ENCODE data around the gene MDH2.
A peak's percentile ranks its signal among the peaks of the same experiment; 100 is the strongest.
"Not testable (repeated sequence)": the region's sequence is repeated elsewhere in the genome, so short reads cannot be mapped to it uniquely, and the experiment has no call there.

The MDH2 gene, protein sequence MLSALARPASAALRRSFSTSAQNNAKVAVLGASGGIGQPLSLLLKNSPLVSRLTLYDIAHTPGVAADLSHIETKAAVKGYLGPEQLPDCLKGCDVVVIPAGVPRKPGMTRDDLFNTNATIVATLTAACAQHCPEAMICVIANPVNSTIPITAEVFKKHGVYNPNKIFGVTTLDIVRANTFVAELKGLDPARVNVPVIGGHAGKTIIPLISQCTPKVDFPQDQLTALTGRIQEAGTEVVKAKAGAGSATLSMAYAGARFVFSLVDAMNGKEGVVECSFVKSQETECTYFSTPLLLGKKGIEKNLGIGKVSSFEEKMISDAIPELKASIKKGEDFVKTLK

DNA sequence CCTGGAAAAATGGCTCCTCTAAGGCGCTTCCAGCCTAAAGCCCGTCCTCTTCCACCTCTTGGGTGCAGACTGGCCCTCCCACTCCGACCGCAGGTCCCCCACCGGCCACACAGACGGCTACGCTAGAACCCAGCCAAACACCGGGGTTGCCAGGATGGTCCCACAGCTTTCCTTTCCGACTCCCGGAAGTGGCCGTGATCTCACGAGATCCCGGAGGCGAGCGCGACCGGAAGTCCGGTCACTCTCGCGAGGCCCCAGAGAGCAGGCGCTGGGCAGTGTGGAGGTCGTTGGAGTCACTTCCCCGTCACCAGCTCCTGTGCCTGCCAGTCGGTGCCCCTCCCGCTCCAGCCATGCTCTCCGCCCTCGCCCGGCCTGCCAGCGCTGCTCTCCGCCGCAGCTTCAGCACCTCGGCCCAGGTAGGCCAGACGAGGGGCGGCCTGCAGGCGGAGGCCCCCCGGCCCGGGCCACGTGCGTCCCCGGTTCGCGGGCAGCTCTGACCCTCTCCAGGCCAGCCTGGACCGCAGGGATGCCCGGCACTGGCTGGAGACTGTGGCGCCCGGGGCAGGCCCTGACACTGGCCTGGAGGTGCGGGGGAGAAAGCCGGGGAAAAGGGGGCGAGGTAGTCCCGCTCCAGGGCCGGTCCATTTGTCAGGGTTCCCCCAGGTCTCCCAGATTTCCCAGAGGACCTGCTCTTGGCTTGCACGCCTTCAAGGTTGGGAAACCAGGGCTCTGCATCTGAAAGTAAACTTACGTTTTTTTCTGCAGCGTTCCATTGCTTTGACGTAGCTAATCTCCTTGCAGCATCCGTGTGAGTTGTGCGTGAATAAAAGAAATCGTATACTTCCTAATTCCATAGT lies at the start of gene MDH2, which contains the start of gene STYXL1:
MDH2 (plus strand) TSS at position 296 of the 857 bp plus-strand sequence; CDS start at position 351, 55 bp downstream.
STYXL1 (minus strand) TSS at position 190 of the 857 bp plus-strand sequence. CDS start 17,477 bp downstream, outside the sequence.
- peak; percentile 94 for DNase-seq

DNA sequence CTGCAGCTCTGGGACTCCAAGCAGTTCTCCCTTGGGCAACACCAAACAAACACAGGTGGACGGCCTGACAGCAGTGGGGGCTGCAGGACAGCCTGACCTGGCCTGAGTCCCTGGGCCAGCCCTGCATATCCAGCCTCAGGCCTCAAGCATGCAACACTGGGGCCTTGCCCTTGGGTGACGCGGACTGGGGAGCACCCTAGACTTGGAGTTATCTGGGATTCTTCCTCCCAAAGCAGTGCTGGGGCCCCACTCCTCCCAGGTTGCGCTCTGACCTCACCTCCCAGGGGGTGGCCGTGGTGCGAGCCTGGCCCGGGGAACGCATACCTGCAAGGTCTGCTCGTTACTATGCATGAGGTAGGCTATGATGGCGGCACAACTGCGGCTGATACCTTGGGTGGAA lies 47.3 kb upstream of the MDH2 start:
- no peak for DNase-seq

DNA sequence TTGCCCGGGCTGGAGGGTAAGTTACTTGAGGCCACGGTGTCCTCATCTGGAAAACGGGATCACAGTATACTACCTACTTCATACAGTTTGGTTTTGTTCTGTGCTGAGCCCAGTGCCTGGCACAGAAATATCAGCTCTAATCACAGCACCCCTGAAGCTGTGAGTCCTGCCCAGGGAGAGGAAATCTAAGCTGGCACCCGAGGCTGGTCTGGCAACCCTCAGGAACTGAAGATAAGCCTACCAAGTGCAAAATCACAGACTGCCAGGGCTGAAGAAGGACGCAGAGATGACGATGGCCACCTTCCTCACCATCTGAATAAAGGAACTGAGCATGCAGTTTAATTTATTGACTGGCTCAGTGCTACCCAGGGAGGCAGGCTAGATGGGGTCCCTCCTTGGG lies 45.8 kb upstream of the MDH2 start:
- no peak for DNase-seq

DNA sequence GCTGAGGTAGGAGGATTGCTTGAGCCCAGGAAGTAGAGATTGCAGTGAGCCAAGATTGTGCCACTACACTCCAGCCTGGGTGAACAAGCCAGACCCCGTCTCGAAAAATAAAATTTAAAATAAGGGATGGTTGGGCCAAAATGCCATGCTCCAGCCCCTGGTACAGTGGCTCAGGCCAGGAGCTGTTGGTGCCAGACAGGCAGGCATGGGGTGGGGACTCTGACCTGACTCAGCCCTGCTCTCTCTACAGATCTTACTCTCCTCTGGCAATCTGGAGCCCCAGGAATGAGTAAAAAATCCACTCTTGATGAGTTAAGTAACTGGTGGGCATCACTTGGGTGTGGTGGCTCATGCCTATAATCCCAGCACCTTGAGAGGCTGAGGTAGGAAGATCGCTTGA lies 45.1 kb upstream of the MDH2 start:
- DNase-seq = no peak

DNA sequence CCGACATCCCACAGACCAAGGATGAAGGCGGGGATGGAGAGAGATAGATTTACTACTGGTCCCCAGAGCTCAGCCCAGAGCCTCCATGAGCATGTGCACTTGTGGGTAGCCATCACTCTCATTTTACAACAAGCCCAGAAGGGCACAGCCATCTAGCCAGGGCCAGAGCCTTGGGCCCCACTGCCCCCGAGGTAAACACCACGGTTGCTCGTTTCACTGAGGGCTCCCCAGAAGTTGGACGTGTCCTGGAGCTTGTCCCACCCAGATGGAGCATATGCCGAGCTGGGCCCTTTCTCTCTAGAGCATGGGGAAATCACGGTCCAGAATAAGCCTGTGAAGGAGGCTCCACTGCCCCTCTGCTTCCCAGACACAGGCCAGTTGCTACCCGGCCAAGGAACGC lies 44.6 kb upstream of the MDH2 start:
- no peak for DNase-seq

DNA sequence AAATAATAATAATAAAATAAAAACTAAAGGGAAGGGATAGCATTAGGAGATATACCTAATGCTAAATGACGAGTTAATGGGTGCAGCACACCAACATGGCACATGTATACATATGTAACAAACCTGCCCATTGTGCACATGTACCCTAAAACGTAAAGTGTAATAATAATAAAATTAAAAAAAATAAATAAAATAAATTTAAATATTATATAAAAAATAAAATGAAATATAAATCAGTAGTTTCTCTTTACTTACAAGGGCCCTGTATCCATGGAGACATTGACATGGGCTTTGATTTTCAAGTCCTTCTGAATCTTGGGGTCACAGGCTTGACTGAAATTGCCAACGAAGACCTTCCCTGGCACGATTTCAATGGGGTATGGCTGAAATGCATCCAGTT lies 42.9 kb upstream of the MDH2 start:
- not testable (repeated sequence) for DNase-seq

DNA sequence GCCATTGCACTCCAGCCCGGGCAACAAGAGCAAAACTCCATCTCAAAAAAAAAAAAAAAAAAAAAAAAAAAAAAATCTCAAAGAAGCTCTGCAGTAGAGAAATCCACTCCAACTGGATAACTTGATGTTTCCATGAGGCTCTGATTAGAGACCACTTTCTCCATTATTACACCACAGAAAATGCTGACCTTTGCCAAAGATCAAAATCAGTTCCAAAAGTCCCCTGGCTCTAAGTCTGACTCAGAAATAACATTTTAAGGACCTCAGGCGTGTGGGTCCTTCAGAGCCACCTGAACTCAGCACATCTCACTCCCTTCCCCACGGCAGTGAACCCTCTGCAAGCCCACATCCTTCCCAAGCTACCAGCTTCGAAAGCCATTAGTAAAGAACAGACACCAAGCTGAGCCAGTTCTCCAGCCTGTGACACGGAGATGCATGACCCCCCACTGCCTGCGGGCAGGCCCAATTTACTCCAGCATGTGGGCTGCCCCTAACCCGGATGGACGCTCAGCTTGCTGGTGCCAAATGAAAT lies 39.7 kb upstream of the MDH2 start:
- no peak for DNase-seq

DNA sequence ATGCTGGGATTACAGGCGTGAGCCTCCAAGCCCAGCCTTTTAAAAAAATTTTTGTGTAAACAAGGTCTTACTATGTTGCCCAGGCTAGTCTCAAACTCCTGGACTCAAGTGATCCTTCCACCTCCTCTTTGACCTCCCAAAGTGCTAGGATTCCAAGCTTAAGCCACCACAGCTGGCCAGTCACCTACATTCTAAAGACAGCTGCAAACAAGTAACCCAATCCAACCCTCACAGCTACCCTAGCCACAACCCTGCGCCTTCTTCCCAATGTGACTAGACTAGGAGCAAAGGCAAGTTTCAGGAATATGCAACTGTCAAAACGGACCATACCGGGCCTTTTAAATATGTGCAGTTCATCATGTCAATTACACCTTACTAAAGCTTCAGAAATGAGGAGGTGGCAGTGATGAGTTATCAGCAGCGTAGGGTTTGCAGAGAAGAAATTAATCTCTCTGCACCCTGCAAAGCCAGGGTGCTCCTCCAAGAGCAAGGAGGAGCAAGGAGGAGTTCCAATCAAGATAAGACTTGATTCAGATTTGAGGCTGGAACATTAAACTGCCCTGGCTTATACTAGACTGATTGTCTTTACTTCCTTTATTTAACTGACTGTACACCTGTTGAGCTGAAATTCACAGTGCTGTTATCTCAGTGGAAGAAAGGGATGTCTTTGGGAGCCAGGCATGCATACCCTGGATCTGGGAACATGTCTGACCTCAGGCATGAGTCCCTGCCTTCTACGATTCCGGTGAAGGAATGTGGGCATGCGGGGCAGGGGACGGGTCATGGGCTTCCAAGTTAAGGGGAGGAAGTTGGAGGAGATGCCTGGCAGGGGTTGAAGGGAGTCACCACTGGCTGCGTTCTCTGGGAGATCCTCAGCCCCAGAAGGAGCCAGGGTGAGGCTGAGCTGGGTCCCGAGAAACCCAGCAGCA lies 38.0 kb upstream of the MDH2 start:
- no peak for DNase-seq

DNA sequence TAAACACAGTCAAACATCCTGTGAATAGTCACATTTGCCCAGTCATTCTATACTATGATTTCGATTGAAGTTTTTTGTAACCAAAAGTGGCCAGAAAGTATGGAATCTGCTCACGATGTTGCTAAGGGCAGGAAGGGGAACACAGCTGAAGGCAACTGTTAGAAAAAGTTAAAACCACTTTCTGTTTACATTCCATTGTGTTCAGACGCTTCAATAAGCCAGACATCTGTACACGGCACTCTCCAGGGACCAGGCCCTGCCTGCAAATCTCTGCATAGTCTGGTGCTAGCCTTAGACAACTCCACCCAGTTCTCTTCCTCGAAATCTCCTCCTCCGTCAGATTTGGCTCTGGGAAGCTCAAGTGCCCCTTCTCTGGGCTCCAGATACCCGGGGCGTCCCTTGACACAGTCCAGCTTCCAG lies 36.5 kb upstream of the MDH2 start:
- DNase-seq = no peak

DNA sequence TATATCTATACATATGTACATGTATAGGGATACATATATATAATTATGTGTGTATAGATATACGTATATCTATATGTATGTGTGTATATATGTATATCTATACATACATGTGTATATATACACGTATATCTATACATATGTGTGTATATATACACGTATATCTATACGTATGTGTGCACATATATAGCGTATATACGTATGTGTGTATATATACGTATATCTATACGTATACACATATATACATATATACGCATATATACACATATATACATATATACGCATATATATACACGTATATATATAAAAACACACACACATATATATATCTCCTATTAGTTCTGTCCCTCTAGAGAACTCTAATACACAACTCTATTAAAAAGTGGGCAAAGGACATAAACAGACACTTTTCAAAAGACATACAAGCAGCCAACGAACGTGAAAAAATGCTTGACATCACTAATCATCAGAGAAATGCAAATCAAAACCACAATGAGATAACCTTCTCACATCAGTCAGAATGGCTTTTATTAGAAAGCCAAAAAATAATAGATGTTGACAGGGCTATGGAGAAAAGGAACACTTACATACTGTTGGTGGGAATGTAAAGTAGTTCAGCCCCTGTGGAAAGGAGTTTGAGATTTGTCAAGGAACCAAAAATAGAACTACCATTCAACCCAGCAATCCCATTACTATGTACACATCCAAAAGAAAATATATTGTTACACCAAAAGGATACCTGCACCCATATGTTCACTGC lies 31.5 kb upstream of the MDH2 start:
- no peak for DNase-seq

DNA sequence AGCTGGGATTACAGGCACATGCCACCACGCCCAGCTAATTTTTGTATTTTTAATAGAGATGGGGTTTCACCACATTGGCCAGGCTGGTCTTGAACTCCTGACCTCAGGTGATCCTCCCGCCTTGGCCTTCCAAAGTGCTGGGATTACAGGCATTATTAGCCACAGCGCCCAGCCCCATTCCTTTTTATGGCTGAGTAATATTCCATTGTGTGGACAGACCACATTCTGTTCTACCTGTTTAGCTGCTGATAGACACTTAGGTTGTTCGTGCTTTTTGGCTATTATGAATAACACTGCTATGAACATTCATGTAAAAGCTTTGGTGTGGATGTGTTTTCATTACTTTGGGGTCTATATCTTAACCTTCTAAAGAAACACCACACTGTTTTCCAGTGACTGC lies 29.4 kb upstream of the MDH2 start:
- not testable (repeated sequence) for DNase-seq

DNA sequence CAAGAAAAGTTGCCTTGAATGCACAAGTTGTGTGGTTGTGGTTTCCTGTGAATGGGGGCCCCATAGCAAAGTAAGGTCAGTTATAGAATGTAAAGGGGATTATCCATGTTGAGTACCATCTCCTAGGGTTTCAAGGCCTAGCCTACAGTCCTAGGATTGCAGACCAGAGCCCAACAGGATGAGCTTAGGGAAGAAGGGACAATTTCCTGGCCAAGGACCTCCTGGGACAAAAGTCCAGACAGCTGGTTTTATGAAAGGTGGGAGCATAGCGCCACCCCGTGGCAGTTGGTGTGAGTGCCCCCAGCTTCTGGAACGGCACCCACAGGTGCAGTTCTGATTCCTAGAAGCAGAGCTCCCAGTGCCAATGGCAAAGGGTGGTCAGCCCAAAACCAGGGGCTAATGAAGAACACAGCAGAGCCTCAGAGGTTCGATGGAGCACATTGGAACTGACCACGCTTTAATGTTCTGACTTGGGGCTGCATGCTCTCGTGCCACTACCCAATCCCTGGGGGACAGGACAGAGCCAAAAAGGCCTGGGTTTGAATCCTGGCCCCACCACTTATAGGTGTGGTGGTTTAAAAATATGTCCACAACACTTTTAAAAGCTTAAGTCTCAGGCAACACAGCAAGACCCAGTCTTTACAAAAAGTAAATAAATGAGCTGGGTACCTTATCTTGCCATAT lies 27.7 kb upstream of the MDH2 start:
- DNase-seq = peak; percentile 80

DNA sequence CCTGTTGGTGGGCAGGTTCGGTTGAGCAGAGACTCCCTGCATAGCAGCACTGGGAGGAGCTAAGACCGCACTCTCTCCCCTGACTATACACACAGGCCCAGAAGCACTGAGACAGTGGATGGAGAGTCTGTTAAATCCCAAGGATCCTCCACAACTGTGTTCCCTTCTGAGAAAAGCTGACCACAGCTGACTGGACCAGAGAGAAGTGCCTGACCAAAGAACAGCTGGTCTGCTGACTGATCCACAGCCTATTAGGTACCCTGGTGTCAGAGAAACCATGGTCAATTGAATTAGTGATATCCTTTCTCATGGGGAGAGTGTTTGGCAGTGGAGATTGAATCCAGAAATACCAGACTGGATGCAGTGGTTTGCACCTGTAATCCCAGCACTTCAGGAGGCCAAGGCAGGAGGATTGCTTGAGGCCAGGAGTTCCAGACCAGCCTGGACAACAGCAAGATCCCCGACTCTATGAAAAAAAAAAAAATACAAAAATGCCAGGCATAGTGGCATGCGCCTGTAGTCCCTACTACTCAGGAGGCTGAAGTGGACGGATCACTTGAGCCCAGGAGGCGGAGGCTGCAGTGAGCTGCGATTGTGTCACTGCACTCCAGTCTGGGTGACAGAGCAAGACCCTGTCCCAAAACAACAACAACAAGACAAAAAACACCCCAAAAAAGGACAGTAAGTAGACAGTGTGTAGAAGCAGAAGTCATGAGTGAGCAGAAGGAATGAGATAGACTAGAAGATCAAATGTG lies 25.7 kb upstream of the MDH2 start:
- no peak for DNase-seq

DNA sequence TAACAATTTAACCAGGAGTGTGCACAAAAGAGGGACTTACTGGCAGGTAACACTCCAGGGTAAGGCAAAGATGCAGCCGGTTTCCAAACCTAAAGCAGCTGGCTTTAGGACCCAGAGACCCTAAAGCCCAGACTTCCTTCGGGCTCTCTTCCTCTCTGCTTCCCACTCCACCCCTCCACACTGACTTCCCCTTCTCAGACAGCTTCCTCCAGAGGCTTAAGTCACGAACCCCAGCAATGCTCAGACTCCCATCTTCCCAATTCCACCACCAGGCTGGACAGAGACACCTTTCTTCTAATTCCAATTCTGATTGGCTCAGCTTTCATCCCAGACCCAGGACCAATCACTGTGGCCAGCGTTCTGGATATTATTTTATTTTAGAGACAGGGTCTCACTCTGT lies 24.9 kb upstream of the MDH2 start:
- DNase-seq = no peak

DNA sequence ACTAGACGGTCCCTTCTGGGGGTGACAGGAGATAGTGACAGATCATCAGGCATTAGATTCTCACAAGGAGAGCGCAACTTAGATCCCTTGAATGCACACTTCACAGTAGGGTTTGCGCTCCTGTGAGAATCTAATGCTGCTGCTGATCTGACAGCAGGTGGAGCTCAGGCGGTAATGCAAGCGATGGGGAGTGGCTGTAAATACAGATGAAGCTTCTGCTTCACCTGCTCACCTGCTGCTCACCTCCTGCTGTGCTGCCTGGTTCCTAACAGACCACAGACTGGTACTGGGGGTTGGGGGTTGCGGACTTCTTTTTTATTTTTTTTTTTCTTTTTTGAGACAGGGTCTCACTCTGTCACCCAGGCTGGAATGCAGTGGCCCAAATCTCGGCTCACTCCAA lies 18.2 kb upstream of the MDH2 start:
- DNase-seq = not testable (repeated sequence)

DNA sequence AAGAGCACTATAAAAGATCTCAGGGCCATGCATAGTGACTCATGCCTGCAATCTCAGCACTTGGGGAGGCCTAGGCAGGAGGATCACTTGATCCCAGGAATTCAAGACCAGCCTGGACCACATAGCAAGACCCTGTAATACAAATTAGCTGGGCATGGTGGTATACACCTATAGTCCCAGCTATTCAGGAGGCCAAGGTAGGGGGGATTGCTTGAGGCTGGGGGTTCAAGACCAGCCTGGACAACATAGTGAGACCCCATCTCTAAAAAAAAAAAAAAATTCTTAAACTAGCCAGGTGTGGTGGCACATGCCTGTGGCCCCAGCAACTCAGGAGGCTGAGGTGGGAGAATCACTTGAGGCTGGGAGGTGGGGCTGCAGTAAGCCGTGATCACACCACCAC lies 15.9 kb upstream of the MDH2 start:
- DNase-seq = no peak

DNA sequence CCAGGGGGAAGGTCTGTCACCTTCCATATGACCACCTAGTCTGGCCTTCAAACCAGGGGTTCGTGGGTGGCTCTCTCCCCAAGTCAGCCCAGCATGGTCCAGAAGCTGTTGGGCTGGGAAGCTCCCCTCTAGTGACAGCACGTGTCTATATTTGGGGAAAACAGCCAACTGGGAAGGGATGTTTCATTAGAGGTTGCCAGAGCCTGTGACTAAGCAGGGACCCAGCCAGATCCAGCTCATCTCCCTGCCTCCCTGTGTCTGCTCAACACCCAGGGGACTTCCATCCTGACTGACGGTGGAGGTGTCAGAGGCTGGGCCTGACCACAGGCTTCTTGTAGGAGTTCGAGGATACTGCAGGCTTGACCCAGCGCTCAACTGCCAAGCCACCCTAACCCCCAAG lies 10.6 kb upstream of the MDH2 start:
- DNase-seq = no peak

DNA sequence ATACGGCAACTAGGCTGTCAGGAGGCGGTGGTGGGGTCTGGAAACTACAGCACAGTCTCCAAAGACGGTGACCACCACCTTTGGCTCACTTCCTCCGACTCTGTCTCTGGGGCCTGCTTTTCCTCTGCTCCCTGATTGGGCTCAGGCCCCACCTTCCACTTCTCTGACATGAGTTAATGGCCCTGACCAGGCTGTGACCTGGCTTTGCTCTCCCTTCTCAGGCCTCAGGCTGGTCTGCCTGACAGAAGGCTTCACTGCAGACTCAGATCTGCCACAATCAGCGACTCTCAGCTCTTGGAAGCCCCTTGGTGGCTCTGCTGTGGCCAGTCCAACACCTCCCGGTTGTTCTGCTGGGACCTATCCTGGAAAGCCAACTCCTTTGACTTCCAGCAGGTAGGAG lies 7.8 kb upstream of the MDH2 start:
- no peak for DNase-seq

DNA sequence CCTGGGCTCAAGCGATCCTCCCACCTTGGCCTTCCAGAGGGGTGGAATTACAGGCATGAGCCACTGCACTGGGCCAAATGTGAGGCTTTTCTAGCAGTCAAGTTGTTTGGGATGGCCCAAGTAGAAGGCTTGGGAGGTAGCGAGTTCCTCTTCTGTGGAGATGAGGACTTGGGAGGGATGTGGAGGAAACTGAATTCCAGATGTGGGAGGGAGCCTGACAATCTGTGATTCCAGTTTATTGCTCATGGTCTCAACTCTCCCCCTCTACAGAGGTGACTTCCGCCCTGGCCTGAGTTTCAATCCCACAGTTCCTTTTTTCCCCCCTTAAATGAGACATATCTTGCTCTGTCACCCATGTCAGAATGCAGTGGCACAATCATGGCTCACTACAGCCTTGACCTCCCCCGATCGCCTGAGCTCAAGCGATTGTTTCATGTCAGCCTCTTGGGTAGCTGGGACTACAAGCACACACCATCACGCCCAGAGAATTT lies 3.5 kb upstream of the MDH2 start:
- DNase-seq = no peak

DNA sequence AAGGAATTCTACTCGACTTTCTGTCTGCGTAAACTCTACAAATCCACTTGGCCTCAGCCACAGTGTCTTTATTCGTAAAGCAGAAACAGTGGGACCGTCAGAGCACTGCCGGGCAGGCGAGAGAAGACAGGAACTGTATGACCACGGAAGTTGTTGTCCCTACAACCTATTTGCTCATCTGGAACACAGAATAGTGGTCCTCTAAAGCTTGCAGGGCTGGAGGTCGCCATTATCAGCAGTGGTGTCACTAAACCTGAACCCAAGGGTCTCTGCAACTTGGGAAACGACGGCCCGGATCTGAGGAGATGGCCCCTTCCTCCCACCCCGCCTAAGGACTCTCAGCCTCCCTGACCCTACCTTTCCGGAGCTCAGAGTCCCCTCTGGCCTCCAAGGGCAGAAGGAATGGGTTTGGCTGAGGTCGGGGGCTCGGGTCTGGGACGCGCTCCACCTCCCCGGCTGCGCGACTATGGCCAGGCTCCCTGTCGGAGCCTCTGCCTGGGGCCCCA lies 548 bp upstream of the MDH2 start:
- no peak for DNase-seq

Data from activated CD4-positive, alpha-beta T cell treated with anti-CD3 and anti-CD28 coated beads for 48 hours (primary cell).